HG03354 (cell line): ENCODE results near the gene MYH9.
"Not testable (repeated sequence)": the region's sequence is repeated elsewhere in the genome, so short reads cannot be mapped to it uniquely, and the experiment has no call there.

Experiments
- ATAC-seq: cut with Tn5 transposase; IDR thresholded peaks from one replicate; pipeline ENCODE4 v1.9.1; 2021; ENCODE audit warnings: mild to moderate bottlenecking; ENCODE audit not compliant: unreplicated experiment, poor library complexity, severe bottlenecking

Gene MYH9

DNA sequence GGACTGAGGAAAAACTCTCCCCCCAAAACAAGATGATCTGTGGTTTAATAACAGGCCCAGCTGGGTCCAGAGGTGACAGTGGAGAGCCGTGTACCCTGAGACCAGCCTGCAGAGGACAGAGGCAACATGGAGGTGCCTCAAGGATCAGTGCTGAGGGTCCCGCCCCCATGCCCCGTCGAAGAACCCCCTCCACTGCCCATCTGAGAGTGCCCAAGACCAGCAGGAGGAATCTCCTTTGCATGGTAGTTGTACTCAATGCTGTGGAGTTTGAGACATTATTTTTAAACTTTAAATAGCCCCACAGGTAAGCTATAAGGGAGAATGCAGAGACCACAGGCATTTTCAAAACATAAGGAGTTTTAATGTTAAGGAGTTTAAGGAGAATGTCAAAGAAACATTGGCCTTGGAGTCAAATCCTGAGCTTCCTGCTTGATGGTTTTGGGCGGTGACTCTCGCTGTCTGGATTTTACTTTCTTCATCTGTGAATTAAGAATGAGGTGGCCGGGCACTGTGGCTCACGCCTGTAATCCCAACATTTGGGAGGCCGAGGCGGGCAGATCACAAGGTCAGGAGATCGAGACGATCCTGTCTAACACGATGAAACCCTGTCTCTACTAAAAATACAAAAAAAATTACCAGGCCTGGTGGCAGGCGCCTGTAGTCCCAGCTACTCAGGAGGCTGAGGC lies 128.0 kb downstream of the MYH9 start:
- no peak for ATAC-seq

DNA sequence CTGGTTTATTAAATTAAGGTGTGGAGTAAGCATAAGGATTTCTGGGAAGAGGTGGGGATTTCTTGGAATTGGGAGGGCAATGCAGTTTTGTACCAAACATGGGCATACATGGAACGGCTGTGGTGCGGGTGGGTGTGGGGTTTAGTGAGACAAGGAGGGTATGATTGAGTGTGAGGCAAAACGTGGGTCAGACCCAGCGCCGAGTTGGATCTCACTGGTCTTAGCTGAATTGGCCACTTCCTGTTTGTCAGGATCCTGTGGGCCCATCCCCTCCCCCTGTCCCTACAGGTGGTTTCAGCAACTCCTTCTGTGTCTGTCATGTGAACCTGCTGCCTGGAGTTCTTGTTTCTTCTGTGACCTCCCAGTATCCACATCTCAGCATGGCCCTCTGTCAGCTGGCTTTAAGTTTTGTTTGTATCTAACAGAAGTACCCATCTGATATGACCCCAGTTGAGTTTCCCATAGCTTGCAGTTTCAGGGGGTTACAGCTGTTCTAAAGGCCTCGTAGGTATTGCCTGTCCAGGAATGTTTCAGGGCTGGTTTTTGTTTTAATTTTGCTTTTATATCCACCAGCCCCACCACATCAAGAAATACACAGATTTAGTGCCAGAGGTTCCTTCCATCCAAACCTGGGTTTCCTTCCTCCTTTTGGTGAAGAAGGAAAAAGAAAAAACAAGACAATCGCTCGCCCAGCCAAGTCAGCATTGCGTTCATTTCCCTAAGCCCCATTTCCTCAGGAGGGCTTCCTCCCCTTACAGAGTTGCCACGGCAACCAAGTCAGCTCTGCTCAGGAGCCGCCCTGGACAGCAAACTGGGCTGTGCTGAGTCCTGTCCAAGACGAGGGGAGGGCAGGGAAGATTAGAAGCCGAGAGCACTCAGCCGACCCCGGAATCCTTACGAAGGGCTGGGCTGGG lies 128.8 kb downstream of the MYH9 start:
- ATAC-seq, result no peak

DNA sequence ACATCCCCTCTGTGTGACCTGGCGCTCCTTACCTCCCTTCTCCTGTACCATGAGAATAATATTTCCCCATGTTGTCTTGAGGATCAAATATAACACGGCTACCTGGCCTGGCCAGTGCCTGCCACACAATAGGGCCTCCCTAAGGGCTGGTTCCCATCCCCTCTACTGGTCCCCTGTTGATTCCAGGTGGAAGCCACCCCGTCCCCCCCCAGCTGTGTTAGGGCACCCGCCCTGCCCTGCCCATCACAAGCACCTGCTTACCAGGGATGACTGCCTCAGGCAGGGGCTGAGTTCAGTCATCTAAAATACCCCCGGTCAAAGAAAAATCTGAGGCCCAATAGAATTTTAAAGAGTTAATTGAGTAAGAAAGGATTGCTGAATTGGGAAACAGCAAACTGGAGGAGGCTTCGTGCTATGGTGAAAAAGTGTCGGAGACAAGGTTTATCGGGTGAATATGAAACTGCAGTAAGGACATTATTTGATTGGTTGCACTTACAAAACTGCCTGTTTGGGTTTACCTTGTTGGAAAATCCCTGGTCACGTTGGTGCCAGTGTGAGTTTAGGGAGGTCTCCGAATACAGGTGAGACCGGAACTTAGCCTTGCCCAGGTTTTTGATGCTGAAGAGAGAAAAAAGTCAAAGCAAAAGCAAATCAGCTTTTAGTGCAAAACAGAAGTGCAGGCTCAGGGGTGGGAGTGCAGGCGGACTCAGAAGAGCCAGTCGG lies 129.7 kb downstream of the MYH9 start:
- ATAC-seq, result no peak

DNA sequence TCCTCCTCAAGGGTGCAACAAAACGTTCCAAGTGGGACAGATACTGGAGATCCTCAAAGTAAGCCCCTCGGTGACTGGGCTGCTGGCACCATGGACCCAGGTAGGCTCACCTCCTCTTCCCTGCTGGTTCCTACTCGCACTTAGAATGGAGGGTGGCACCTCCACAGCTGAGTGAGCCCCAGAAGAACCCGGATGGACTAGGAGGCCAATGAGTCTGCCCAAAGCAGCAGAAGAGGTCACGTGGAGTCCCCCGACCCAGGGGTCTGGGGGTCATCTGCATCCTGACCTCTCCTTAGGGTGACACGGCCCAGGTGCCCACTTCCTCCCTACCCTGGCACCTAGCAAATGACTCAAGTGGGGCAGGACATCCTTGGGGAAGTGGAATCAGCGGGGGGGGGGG lies 130.5 kb downstream of the MYH9 start:
- no peak for ATAC-seq

DNA sequence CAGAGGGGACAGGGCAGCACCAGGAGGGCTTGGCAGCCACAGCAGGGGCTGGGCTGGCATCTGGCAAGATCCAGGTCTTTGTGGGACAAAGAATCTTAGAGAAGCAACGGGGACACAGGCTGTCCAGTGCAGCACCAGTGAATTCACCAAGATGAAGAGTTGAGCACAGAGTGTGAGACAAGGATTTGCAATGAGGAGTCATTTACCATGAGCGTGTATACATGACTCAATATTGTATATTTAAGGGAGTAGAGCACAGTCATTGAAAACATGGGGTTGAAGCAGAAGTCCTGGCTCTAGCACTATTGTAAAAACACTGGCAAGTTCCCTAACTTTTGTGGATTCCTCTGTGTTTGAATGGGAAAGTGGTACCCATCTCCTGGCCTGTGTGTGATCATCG lies 131.3 kb downstream of the MYH9 start:
- ATAC-seq, result no peak

DNA sequence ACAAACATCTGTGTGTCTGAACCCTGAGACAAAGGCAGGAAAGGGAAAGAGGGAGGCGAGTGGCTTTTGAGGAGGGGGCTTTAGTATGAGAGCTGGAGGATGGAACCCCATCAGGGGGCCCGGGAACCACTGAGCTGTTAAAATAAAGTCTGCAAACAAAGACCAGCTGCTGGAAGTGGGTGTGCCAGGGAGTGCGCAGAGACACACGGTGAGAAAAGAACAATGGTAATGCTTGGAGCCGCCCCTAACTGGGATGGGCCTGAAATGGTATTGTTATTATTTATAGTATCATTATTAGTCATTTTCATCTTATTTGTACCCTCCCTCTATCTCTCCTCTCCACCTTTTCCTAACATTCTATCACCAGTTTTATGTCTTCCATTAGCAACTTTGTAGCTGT lies 132.2 kb downstream of the MYH9 start:
- ATAC-seq, result not testable (repeated sequence)

DNA sequence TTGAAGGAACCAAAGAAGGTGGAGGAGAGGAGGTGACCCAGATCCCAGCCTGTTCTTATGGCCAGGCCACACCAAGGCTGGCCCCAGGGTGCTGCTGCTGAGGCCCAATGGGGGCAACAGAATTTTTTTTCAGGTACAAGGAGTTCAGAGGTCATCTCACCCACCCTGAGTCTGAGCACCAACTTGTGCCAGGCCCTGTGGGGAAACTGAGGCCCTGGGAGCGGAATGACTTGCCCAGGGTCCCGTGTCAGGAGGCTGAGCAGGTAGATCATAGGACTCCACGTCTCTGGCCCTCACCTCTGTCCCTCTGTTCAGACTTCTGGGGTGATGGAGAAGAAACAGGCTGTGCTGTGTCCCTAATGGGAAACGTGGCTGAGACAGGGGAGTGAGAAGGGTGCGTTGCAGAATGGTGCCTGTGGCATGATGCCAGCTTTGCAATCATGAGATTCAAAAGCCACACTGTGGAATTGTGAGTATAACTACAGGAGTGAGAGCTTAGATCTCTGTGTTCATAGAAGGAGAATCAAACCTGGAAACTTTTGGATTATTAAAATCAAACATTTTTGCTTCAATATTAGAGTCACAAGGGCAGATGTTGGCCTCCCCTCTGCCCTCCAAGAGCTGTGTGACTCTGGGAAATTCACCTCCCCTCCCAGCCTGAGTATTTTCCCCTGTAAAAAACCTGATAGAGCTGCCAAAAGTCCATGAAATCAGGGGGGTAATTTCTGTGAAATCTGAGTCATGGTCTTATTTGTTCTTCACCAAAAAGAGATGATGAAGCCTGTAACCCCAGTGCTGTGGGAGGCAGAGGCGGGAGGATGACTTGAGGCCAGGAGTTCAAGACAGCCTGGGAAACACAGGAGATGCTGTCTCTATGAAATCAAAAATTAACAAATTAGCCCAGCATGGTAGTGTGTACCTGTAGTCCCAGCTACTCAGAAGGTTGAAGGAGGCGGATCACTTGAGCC lies 134.0 kb downstream of the MYH9 start:
- no peak for ATAC-seq

DNA sequence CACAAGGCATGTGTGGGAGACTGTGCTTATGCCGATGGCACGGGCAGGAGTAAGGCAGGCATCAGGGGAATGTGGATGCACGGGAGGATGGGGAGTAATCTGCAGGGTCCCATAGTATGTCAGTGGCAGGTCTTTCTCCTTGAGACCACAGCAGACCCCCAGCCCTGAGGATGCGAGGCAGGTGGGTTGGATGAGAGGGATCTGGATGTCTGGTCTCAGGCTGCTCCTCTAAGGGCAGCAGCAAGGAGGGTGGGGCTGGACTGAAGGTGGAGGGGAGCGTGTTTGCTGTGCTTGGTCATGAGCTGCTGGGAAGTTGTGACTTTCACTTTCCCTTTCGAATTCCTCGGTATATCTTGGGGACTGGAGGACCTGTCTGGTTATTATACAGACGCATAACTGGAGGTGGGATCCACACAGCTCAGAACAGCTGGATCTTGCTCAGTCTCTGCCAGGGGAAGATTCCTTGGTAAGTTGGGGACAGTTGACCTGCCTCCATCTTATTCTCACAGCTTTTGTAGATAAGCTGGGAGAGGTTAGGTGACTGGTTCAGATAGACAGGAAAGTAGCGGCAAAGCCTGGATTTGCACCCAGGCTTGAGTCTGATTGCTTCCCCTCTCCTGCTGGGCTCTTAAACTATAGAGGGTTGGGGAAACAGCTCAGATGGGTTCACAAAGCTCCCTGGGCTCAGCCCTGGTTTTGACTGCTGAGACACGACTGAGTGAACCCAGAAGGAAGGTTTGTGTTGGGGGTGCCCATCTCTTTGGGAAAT lies 134.8 kb downstream of the MYH9 start, which contains the start of gene APOL1:
APOL1 (plus strand) TSS at position 380 of the 769 bp plus-strand sequence. CDS start 1,823 bp downstream, outside the sequence.
- no peak for ATAC-seq

DNA sequence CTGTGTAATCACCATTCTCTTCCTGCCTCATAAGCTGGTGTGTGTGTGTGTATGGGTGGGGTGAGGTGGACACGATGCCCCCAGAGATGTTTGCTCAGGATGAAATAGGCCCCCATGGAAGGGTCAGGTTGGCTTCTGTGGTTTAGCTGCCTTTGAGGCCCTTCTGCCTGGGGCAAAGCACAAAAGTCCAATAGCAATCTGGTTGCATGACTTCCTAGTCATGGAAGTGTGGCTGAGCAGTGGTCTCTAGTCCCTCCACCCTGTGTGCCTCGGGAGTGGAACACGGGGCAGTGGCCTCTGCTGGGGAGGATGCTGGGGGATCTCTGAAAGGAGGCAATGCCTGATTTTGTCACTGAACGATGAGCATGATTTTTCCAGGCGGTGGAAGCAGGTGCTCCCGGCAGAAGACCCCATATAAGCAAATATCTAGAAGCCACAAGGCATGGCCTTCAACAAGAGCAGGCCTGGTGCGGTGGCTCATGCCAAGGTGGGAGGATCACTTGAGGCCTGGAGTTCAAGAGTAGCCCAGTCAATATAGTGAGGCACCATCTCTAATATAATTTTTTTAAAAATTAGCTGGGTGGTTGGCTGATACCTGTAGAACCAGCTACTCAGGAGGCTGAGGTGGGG lies 135.7 kb downstream of the MYH9 start:
- not testable (repeated sequence) for ATAC-seq

DNA sequence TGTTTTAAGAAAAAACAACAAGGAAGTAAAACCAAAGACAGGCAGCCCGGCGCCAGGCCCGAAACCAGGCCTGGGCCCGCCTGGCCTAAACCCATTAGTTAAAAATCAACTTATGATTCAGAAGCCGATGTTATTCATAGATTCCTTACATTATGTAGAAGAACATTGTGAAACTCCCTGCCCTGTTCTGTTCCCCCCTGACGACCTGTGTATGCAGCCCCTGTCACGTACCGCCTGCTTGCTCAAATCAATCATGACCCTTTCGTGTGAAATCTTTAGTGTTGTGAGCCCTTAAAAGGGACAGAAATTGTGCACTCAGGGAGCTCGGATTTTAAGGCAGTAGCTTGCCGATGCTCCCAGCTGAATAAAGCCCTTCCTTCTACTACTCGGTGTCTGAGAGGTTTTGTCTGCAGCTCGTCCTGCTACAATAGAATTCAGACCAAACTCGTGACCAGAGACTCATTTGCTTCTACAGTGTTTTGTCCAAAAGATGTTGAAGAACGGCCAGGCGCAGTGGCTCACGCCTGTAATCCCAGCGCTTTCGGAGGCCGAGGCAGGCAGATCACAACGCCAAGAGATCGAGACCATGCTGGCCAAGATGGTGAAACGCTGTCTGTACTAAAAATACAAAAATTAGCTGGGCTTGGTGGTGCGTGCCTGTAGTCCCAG lies 137.3 kb downstream of the MYH9 start:
- ATAC-seq, result not testable (repeated sequence)

DNA sequence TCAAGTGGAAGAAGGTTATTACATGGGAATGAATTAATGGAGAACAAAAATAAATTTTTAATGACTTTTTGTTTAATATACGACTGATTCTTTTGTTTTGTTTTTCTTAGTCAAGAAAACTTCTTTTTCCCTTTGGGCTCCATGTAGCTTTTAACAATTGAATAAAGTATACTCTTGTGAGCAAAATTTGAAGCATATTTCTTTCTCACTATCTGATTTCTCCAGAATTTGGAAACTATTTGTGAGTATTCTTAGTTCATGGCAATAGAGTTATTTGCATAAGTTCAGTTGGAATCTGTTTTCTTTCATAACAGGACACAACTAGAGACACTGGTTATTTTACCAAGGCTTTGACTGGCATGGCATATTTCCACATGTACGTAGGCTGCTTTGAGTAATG lies 138.6 kb downstream of the MYH9 start:
- ATAC-seq, result no peak

DNA sequence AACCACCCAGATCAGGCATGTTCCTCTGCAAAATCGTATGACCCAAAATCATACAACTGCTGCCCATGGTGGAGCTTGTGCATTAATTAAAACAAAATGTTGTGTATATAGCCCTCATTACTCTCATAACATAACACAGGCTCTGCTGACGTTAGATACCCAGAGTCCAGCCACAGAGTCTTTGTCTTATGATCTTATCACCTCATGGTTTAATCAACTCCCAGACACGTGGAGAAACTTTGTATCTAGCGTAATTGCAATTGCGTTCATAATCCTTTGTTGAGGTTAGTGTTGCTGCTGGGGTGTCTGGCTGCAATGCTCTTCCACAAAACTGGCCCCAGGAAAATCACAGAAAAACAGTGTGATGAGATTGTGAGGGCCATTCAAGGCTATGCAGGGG lies 139.8 kb downstream of the MYH9 start:
- no peak for ATAC-seq

DNA sequence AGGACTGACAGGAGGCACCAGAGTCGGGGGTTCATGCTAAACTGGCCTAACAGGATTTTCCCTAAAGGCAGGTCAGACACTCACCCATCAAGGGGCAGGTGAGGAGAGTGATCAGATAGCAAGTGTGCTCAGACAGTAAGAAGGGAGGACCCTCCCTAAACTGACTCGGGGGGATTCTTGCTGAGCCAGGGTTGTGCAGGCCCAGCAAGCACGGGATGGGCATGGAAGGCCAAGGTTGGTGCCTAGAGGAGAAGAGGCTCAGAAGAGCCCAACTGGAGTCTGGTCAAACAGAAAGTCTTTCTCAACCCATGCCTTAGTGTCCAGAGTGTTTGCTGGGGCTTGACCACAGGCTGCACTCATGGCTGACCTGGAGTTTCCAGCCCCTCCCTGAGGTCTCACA lies 141.0 kb downstream of the MYH9 start:
- ATAC-seq, result no peak

DNA sequence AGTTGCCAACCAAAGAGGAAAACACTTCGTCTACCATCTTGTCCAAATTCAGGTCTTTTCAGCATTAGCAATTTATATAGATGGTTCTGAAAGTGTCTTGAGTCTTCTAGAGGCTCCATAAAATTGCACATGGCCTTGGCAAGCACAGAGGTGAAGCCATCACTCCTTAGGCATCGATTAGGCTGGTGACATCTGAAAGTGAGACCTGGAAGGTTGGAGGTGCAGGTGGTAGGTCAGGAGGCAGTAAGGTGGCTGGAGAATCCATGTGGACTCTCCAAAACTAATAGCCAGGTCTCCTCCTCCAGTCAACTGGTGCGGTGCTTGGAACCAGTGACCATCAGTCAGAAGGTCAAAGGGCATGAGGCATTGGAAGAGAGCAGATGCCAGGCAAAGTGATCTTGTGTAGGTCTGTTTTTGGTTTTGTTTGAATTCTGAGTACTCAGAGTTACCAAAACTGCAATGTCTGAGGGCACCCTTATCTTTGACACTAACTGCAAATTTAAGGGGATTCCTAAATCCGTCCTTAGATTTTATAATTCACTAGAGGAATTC lies 141.9 kb downstream of the MYH9 start:
- no peak for ATAC-seq

DNA sequence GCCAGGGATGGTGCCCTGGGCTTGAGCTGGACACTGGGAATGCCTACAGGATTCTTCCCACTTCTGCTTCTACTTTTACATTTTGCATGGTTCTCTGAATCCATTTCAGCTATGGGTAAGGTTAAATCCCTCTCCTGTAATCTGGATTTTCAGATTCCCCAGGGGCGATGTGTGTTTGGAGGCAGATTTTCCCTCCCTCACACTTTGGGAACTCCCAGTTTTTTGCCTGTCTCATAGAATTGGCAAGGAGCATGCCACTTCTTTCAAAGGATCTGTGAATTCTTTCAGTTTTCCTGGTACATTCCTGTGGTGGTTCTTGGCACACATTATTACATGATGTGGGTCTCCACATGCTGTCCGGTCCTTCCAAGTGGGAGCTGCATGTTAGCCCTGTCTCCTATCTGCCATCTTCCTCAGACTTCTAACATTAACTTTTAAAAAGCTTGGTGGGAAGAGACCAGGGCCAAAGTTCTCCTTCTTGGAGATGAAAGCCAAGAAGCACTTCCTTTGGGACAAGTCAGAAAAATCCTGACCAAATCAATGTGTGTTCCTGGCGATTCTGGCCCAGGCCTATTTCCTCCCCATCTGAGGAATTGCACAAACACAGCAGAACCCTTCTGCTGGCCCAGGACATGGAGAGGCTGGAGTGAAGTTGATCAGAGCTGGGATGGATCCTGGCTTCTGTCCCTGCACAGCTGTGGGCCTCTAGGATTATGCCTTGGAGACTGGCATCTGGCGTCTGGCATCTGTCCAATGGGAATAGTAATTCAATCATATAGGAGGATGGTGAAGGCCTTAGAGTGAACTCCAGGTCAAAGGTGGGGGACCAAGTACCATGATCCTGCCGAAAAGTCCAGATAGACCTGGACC lies 143.0 kb downstream of the MYH9 start:
- no peak for ATAC-seq

DNA sequence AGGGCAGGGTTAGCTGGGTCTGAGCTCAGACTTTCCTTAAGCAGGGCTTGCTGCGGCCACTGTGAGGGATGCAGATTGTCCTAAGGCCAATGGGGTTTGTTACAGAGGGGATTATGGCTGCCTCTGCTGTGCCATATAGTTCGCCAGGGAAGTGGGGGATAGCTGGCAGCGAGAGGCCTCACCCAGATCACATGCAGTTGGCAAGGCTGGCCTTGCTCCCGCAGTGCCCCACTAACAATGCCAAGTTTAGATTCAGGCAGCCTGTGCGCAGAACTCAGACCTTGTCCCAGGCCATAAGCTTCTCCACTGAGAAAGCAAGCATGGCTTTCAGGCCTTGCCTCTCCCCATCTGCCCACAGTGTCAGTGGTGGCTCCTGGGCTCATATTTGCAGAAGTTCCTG lies 143.8 kb downstream of the MYH9 start:
- ATAC-seq, result no peak
